SJCRH30 (cell line): ENCODE results near the gene FOCAD. TPM values are rescaled to one million over a fixed set of nuclear protein-coding genes. Genes with fewer than 3 reads are reported as not detected.
"Not testable (repeated sequence)": the region's sequence is repeated elsewhere in the genome, so short reads cannot be mapped to it uniquely, and the experiment has no call there.

Experiments used
- DNase-seq, 2 experiments: peaks; one replicate each; pipeline ENCODE4 v3.0.0-alpha.2; 2015 to 2020
- H3K27ac ChIP-seq: fragments of 250-450 bp; sonication (Bioruptor Pico); 2 replicates; pipeline ENCODE4 v1.5.1; 2020; ENCODE audit warnings: mild to moderate bottlenecking, moderate library complexity
- H3K27me3 ChIP-seq: fragments of 250-450 bp; sonication (Bioruptor Pico); 2 replicates; pipeline ENCODE4 v1.5.1; 2020; ENCODE audit warnings: mild to moderate bottlenecking, moderate library complexity
- H3K36me3 ChIP-seq: fragments of 250-450 bp; sonication (Bioruptor Pico); 2 replicates; pipeline ENCODE4 v1.5.1; 2020; ENCODE audit warnings: mild to moderate bottlenecking, moderate library complexity
- H3K4me1 ChIP-seq: fragments of 250-450 bp; sonication (Bioruptor Pico); 2 replicates; pipeline ENCODE4 v1.5.1; 2020; ENCODE audit warnings: mild to moderate bottlenecking, moderate library complexity
- H3K4me3 ChIP-seq: fragments of 250-450 bp; sonication (Bioruptor Pico); 2 replicates; pipeline ENCODE4 v1.5.1; 2020; ENCODE audit warnings: mild to moderate bottlenecking, moderate library complexity
- H3K9me3 ChIP-seq: fragments of 250-450 bp; sonication (Bioruptor Pico); replicated peaks from 2 replicates; pipeline ENCODE4 v1.5.1; 2020; ENCODE audit warnings: mild to moderate bottlenecking, moderate library complexity
- total RNA-seq: library from RNA; depleted of rRNA; stranded (reverse); fragments of >200 nt; shearing (Covaris generic); gene quantifications from 2 replicates; pipeline ENCODE4 v1.2.3, GENCODE V29; 2014

Gene FOCAD
- total RNA-seq, 1 experiment from 2014 or later: 24.1 TPM

- Histone ChIP-seq H3K36me3 (no peaks in the 10 kb centered on the region), H3K4me3 (no peak overlapping the region), H3K27me3 (no peaks in the 10 kb centered on the region; the same call in 1 of the 2 replicates), H3K9me3 (no peaks in the 10 kb centered on the region), H3K27ac (no peak overlapping the region), H3K4me1 (peaks cover 4% of the 10 kb centered on the region; the same call in 1 of the 2 replicates)
- DNase-seq: peak; percentile 30 to 56
These were observed 21.9 kb upstream of the FOCAD start for GRCh38 chr9:20662156-20662555.

- no peak overlapping the region for H3K27ac ChIP-seq
- peaks cover 4% of the 10 kb centered on the region; the same call in 1 of the 2 replicates for H3K4me1 ChIP-seq
- DNase-seq: no peak
- no peaks in the 10 kb centered on the region for H3K9me3 ChIP-seq
- H3K36me3 ChIP-seq: no peaks in the 10 kb centered on the region
- H3K4me3 ChIP-seq: no peak overlapping the region
- H3K27me3 ChIP-seq: peaks cover 4% of the 10 kb centered on the region
These were observed 20.9 kb upstream of the FOCAD start for GRCh38 chr9:20663133-20663532.

- H3K27ac ChIP-seq: no peak overlapping the region
- H3K9me3 ChIP-seq: no peaks in the 10 kb centered on the region
- H3K4me1 ChIP-seq: peaks cover 4% of the 10 kb centered on the region; the same call in 1 of the 2 replicates
- H3K36me3 ChIP-seq: no peaks in the 10 kb centered on the region
- peaks cover 4% of the 10 kb centered on the region for H3K27me3 ChIP-seq
- no peak for DNase-seq
- H3K4me3 ChIP-seq: no peak overlapping the region
These were observed 19.6 kb upstream of the FOCAD start for GRCh38 chr9:20664501-20664900.

GRCh38 chr9:20670395-20670794, 13.7 kb upstream of the FOCAD start:
- Histone ChIP-seq H3K27me3 (peaks cover 4% of the 10 kb centered on the region), H3K4me1 (no peaks in the 10 kb centered on the region), H3K27ac (no peak overlapping the region), H3K4me3 (no peak overlapping the region), H3K36me3 (no peaks in the 10 kb centered on the region), H3K9me3 (no peaks in the 10 kb centered on the region)
- no peak for DNase-seq

GRCh38 chr9:20671635-20672034, 12.4 kb upstream of the FOCAD start:
- no peak overlapping the region for H3K27ac ChIP-seq
- H3K4me3 ChIP-seq: no peak overlapping the region
- no peaks in the 10 kb centered on the region for H3K9me3 ChIP-seq
- peaks cover 4% of the 10 kb centered on the region for H3K27me3 ChIP-seq
- no peaks in the 10 kb centered on the region for H3K36me3 ChIP-seq
- no peak for DNase-seq
- H3K4me1 ChIP-seq: no peaks in the 10 kb centered on the region

- H3K4me3 ChIP-seq, H3K27me3 ChIP-seq, H3K27ac ChIP-seq, H3K36me3 ChIP-seq, H3K9me3 ChIP-seq, H3K4me1 ChIP-seq, DNase-seq: not testable (repeated sequence)
These were observed 10.5 kb upstream of the FOCAD start for GRCh38 chr9:20673537-20673936.

- no peaks in the 10 kb centered on the region for H3K4me1 ChIP-seq
- no peaks in the 10 kb centered on the region for H3K27me3 ChIP-seq
- H3K27ac ChIP-seq: no peak overlapping the region
- H3K9me3 ChIP-seq: no peaks in the 10 kb centered on the region
- no peaks in the 10 kb centered on the region for H3K36me3 ChIP-seq
- no peak for DNase-seq
- no peak overlapping the region for H3K4me3 ChIP-seq
These were observed 2.6 kb upstream of the FOCAD start for GRCh38 chr9:20681467-20681866.

GRCh38 chr9:20683351-20684034, 566 bp upstream of the FOCAD start:
- H3K27me3 ChIP-seq: no peaks in the 10 kb centered on the region
- peak overlapping the region; percentile 5; the same call in 1 of the 2 replicates for H3K27ac ChIP-seq
- no peaks in the 10 kb centered on the region for H3K9me3 ChIP-seq
- no peaks in the 10 kb centered on the region for H3K4me1 ChIP-seq
- peak; percentile 32 to 50 for DNase-seq
- H3K4me3 ChIP-seq: peak overlapping the region; percentile 73
- no peaks in the 10 kb centered on the region for H3K36me3 ChIP-seq

GRCh38 chr9:20684875-20685696, 1.0 kb downstream of the FOCAD start:
- Histone ChIP-seq H3K36me3 (no peaks in the 10 kb centered on the region), H3K9me3 (no peaks in the 10 kb centered on the region), H3K27ac (peak overlapping the region; percentile 66), H3K4me1 (no peaks in the 10 kb centered on the region), H3K27me3 (no peaks in the 10 kb centered on the region), H3K4me3 (peak overlapping the region; percentile 73)
- no peak for DNase-seq

- no peaks in the 10 kb centered on the region for H3K4me1 ChIP-seq
- no peak for DNase-seq
- no peaks in the 10 kb centered on the region for H3K27me3 ChIP-seq
- H3K27ac ChIP-seq: no peak overlapping the region
- no peaks in the 10 kb centered on the region for H3K36me3 ChIP-seq
- H3K4me3 ChIP-seq: no peak overlapping the region
- no peaks in the 10 kb centered on the region for H3K9me3 ChIP-seq
These were observed 1.7 kb downstream of the FOCAD start for GRCh38 chr9:20685769-20686168.

- H3K27me3 ChIP-seq: no peaks in the 10 kb centered on the region
- no peak overlapping the region for H3K4me3 ChIP-seq
- no peak overlapping the region for H3K27ac ChIP-seq
- H3K9me3 ChIP-seq: no peaks in the 10 kb centered on the region
- no peaks in the 10 kb centered on the region for H3K4me1 ChIP-seq
- DNase-seq: no peak
- no peaks in the 10 kb centered on the region for H3K36me3 ChIP-seq
These were observed 5.8 kb downstream of the FOCAD start for GRCh38 chr9:20689833-20690232.

- H3K4me3 ChIP-seq: no peak overlapping the region
- no peak for DNase-seq
- H3K27ac ChIP-seq: no peak overlapping the region
- no peaks in the 10 kb centered on the region for H3K9me3 ChIP-seq
- H3K36me3 ChIP-seq: no peaks in the 10 kb centered on the region
- no peaks in the 10 kb centered on the region for H3K4me1 ChIP-seq
- no peaks in the 10 kb centered on the region for H3K27me3 ChIP-seq
These were observed 8.5 kb downstream of the FOCAD start for GRCh38 chr9:20692554-20692953.

- H3K9me3 ChIP-seq: no peaks in the 10 kb centered on the region
- no peaks in the 10 kb centered on the region for H3K27me3 ChIP-seq
- no peak for DNase-seq
- H3K4me1 ChIP-seq: no peaks in the 10 kb centered on the region
- H3K4me3 ChIP-seq: no peak overlapping the region
- H3K36me3 ChIP-seq: no peaks in the 10 kb centered on the region
- no peak overlapping the region for H3K27ac ChIP-seq
These were observed 9.0 kb downstream of the FOCAD start for GRCh38 chr9:20693068-20693467.

GRCh38 chr9:20694248-20694647, 10.2 kb downstream of the FOCAD start:
- no peaks in the 10 kb centered on the region for H3K9me3 ChIP-seq
- H3K27ac ChIP-seq: no peak overlapping the region
- H3K36me3 ChIP-seq: no peaks in the 10 kb centered on the region
- H3K4me1 ChIP-seq: no peaks in the 10 kb centered on the region
- DNase-seq: no peak
- H3K27me3 ChIP-seq: no peaks in the 10 kb centered on the region
- H3K4me3 ChIP-seq: no peak overlapping the region

- H3K27ac ChIP-seq: no peak overlapping the region
- DNase-seq: no peak
- no peaks in the 10 kb centered on the region for H3K4me1 ChIP-seq
- H3K36me3 ChIP-seq: no peaks in the 10 kb centered on the region
- no peaks in the 10 kb centered on the region for H3K27me3 ChIP-seq
- H3K4me3 ChIP-seq: no peak overlapping the region
- H3K9me3 ChIP-seq: no peaks in the 10 kb centered on the region
These were observed 13.1 kb downstream of the FOCAD start for GRCh38 chr9:20697021-20697719.
